T-helper 1 cell treated with Interleukin-12 subunit alpha and Interleukin-12 subunit beta and Interleukin-4 antibody, amounts not matched to agents 30 ng/mL and 1 ng/mL, for 36 hours (primary cell): ENCODE measurements around the gene HAUS1. TPM values are rescaled to one million over a fixed set of nuclear protein-coding genes. Genes with fewer than 3 reads are reported as not detected.
"Not testable (repeated sequence)": the region's sequence is repeated elsewhere in the genome, so short reads cannot be mapped to it uniquely, and the experiment has no call there.

Experiments
- intact Hi-C: fragments of 100-400 bp; cut with micrococcal nuclease; formaldehyde crosslinking; loops from one replicate; pipeline ENCODE4 v1.15.1; 2024
- total RNA-seq: library from RNA; stranded (reverse); gene quantifications from 2 replicates; pipeline ENCODE4 v1.2.3, GENCODE V29; 2022

HAUS1 gene
- total RNA-seq, 1 donor from 2014 or later, result 39.5 TPM

- intact Hi-C loops, result no loop called here
Observed at GRCh38 chr18:46084431-46084830, 19.8 kb upstream of the HAUS1 start.

DNA sequence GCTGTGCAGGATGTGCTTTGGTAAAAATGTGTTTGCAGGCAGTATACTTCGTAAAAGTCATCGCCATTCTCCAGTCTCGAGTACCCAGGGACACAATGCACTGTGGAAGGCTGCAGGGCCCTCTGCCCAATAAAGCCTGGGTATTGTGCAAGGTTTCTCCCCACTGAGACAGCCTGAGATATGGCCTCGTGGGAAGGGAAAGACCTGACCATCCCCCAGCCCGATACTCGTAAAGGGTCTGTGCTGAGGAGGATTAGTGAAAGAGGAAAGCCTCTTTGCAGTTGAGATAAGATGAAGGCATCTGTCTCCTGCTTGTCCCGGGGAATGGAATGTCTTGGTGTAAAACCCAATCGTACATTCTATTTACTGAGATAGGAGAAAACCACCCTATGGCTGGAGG is 15.7 kb upstream of the HAUS1 start:
- intact Hi-C loops, result not testable (repeated sequence)

DNA sequence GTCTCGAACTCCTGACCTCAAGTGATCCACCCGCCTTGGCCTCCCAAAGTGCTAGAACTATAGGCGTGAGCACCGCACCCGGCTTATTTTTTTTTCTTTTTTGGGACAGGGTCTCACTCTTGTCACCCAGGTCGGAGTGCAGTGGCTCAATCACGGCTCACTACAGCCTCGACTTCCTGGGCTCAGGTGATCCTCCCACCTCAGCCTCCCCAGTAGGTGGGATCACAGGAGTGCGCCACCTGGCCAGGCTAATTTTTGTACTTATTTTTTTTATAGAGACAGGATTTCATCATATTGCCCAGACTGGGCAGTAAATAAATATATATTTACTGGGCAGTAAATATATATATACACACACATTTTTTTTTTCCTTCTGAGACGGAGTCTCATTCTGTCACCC is 8.7 kb upstream of the HAUS1 start:
- intact Hi-C loops, result loop anchor here (5.0 kb wide), 1 partner anchor 62 kb away; no protein-coding TSS in a partner anchor

DNA sequence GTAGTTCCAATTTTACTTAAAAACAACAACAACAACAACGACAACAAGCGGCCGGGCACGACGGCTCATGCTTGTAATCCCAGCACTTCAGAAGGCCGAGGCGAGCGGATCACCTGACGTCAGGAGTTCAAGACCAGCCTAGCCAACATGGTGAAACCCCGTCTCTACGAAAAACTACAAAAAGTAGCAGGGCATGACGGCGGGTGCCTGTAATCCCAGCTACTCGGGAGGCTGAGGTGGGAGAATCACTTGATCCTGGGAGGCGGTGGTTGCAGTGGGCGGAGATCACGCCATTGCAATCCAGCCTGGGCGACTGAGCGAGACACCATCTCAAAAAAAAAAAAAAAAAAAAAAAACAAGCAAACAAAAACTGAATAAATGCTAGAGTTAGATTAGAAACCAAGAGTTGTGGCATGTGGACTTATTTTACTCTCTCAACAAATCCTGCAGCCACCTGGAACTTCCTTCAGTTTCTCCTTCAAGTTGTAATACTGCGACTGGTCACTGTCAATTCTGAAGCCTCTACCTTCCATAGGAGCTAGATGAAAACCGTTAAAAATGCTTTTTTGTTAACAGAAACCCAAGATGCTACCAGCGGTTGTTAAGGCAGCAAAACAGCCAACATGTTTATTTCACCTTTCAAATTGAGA is 7.4 kb upstream of the HAUS1 start:
- intact Hi-C loops, result loop anchor here (1.0 to 5.0 kb wide), 4 partner anchors 61 to 562 kb away; partner anchors contain the start of gene EPG5

- intact Hi-C loops, result loop anchor here (1.0 to 5.0 kb wide), 4 partner anchors 60 to 561 kb away; partner anchors contain the start of gene EPG5
Observed at GRCh38 chr18:46097431-46097800, 6.8 kb upstream of the HAUS1 start.

GRCh38 chr18:46097801-46098615 is 6.2 kb upstream of the HAUS1 start, which contains the start of gene ATP5F1A:
Gene ATP5F1A, minus strand, starts transcription at chr18:46098296. Its CDS starts 65 bp downstream, at chr18:46098231.
- intact Hi-C loops, result loop anchor here (1.0 to 5.0 kb wide), 5 partner anchors 25 to 561 kb away; partner anchors contain the start of genes EPG5 and PSTPIP2

- intact Hi-C loops, result loop anchor here (2.0 to 5.0 kb wide), 2 partner anchors 26 to 59 kb away; partner anchors contain the start of gene PSTPIP2
Observed at GRCh38 chr18:46098616-46098933, 5.6 kb upstream of the HAUS1 start.

GRCh38 chr18:46099463-46099862 is 4.7 kb upstream of the HAUS1 start:
- intact Hi-C loops, result loop anchor here (2.0 to 5.0 kb wide), 2 partner anchors 27 to 58 kb away; partner anchors contain the start of gene PSTPIP2

DNA sequence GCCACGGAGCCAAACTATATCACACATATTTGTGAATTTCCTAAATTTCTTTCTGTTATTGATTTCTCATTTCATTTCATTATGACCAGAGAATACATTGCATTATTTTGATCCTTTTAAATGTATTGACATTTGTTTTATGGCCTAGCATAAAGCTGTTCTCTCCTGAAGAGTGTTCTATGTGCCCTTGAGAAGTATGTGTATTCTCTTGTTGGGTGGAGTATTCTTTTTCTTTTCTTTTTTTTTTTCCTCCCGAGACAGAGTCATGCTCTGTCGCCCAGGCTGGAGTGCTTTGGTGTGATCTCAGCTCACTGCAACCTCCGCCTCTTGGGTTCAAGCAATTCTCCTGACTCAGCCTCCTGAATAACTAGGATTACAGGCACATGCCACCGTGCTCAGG is 5.2 kb downstream of the HAUS1 start:
- intact Hi-C loops, result loop anchor here (10.0 kb wide), 1 partner anchor 805 kb away; the partner anchor contains the start of genes KATNAL2 and PIAS2

DNA sequence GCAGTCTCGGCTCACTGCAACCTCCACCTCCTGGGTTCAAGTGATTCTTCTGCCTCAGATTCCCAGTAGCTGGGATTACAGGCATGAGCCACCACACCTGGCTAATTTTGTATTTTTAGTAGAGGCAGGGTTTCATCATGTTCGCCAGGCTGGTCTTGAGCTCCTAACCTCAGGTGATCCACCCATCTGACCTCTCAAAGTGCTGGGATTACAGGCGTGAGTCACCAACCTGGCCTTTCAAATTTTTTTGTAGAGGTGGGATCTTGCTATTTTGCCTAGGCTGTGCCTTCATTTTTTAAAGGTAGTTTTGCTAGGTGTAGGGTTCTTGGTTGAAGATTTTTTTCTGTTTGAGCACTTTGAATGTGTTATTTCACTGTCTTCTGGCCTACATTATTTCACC is 6.2 kb downstream of the HAUS1 start:
- intact Hi-C loops, result no loop called here

- intact Hi-C loops, result no loop called here
Observed at GRCh38 chr18:46113751-46114150, 9.6 kb downstream of the HAUS1 start.

GRCh38 chr18:46126625-46127024 is 22.4 kb downstream of the HAUS1 start:
- intact Hi-C loops, result not testable (repeated sequence)

DNA sequence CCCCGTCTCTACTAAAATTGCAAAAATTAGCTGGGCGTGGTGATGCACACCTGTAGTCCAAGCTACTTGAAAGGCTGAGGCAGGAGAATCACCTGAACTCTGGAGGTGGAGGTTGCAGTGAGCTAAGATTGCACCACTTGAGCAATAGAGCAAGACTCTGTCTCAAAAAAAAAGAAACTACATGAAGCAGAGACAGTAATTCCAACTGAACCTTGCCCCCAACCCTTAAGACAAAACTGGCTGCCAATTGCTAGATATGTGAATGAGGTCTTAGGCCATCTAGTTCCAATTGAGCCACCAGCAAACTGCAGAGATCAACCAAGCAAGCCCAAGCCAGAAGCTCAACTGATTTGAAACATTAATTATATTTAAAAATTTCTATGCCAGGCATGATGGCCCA is 25.9 kb downstream of the HAUS1 start:
- intact Hi-C loops, result no loop called here

- intact Hi-C loops, result not testable (repeated sequence)
Observed at GRCh38 chr18:46130549-46130948, 26.4 kb downstream of the HAUS1 start.

GRCh38 chr18:46133534-46133933 is 29.3 kb downstream of the HAUS1 start:
- intact Hi-C loops, result no loop called here

GRCh38 chr18:46134920-46135675 is 30.9 kb downstream of the HAUS1 start:
- intact Hi-C loops, result no loop called here

GRCh38 chr18:46140173-46140572 is 36.0 kb downstream of the HAUS1 start:
- intact Hi-C loops, result no loop called here

GRCh38 chr18:46141199-46141598 is 37.0 kb downstream of the HAUS1 start:
- intact Hi-C loops, result no loop called here

DNA sequence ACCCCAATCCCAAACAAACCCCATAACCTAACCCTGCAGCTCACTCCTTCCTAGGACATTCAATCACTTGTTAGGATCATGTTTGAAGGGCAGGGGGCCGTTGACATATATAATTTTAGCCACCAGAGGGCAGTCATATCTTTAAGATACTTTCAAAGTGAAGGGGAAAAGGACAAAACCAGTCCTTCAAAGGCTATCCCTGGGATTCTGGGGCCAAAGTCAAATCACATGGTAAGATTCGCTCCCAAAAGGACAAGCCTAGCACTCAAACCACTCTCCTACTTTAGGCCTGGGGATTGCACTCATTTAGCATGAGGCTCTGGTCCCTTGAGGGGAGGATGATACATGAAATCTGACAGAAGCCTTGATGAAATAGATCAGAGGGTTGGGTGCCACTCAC is 44.6 kb downstream of the HAUS1 start:
- intact Hi-C loops, result loop anchor here (1.0 to 2.0 kb wide), 9 partner anchors 7 to 509 kb away; partner anchors contain the start of gene HAUS1

GRCh38 chr18:46152436-46152807 is 48.2 kb downstream of the HAUS1 start:
- intact Hi-C loops, result no loop called here

- intact Hi-C loops, result no loop called here
Observed at GRCh38 chr18:46152808-46153617, 48.8 kb downstream of the HAUS1 start.
